Activated T-helper 2 cell treated with anti-CD3 and anti-CD28 coated beads, Interferon-gamma antibody, Interleukin-2, Interleukin-4, amounts not matched to agents 10 μg/mL and 5 μg/mL and 100 μg/mL, durations not matched to agents 14 hours and 24 hours and 36 hours (primary cell): ENCODE results near the gene USP47. TPM values are rescaled to one million over a fixed set of nuclear protein-coding genes. Genes with fewer than 3 reads are reported as not detected.

ENCODE experiments used
- DNase-seq: peaks from one replicate; pipeline ENCODE4 v3.0.0; 2021; ENCODE audit warnings: low spot score
- H3K27ac Mint-ChIP-seq: one replicate; pipeline ENCODE4 v1.8.0; 2021; ENCODE audit warnings: mixed read lengths
- H3K27me3 Mint-ChIP-seq: one replicate; pipeline ENCODE4 v1.8.0; 2021; ENCODE audit warnings: low read depth, mixed read lengths
- H3K36me3 Mint-ChIP-seq: one replicate; pipeline ENCODE4 v1.8.0; 2021; ENCODE audit warnings: low read depth, mixed read lengths
- H3K4me1 Mint-ChIP-seq: one replicate; pipeline ENCODE4 v1.8.0; 2021; ENCODE audit warnings: low read depth, mixed read lengths
- H3K4me3 Mint-ChIP-seq: one replicate; pipeline ENCODE4 v1.8.0; 2021; ENCODE audit warnings: low read depth, mild to moderate bottlenecking, moderate library complexity, mixed read lengths
- H3K9me3 Mint-ChIP-seq: one replicate; pipeline ENCODE4 v1.8.0; 2021; ENCODE audit warnings: mixed read lengths
- intact Hi-C: fragments of 100-400 bp; cut with micrococcal nuclease; formaldehyde crosslinking; loops from one replicate; pipeline ENCODE4 v1.15.1; 2023
- total RNA-seq: library from RNA; stranded (reverse); gene quantifications from 2 replicates; pipeline ENCODE4 v1.2.3, GENCODE V29; 2022

The USP47 gene
- total RNA-seq, 1 donor from 2014 or later = 55.8 TPM

DNA sequence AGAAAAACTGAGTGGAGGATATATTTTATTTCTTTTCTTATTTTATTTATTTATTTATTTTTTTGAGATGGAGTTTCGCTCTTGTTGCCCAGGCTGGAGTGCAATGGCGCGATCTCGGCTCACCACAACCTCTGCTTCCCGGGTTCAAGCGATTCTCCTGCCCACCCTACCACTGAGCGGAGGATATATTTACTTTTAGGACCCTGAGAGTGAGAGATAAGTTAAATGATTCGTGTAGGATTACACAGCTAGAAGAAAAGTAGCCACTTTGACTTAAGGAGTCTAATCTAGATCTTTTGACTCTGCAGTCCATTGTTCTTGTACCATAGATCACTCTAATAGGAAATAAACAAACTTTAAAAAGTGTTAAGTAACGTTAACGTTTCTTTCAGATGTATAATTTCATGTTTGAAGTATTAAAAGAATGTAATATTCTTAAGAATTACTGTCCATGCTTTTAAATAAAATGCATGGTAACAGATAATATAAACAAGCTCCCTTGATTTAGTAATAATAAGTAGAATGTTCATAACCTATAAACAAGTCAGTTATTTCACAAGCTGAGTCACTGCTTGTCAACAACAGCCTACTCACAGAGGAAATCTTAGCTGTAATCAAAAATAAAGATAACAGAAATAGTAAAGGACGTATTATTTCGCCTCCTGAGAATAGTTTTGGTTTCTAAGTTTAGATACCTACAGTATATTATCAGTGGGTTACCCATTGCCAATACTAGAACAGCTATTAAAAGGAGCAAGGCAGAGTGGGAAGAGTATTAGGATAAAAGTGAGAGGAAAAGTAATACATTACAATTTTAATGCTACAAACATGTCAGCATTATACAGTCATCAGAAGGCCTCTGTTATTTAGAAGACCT is 18.6 kb downstream of the USP47 start:
- no peaks in the 10 kb centered on the region for H3K27me3 Mint-ChIP-seq
- H3K27ac Mint-ChIP-seq = no peak overlapping the region
- H3K4me1 Mint-ChIP-seq = peaks cover 33% of the 10 kb centered on the region
- H3K9me3 Mint-ChIP-seq = no peaks in the 10 kb centered on the region
- peaks cover 3% of the 10 kb centered on the region for H3K36me3 Mint-ChIP-seq
- H3K4me3 Mint-ChIP-seq = no peak overlapping the region
- no peak for DNase-seq
- intact Hi-C loops = no loop called here

- H3K27me3 Mint-ChIP-seq = no peaks in the 10 kb centered on the region
- H3K4me3 Mint-ChIP-seq = no peak overlapping the region
- DNase-seq = no peak
- H3K4me1 Mint-ChIP-seq = peaks cover 38% of the 10 kb centered on the region
- H3K9me3 Mint-ChIP-seq = peaks cover 5% of the 10 kb centered on the region
- peaks cover 26% of the 10 kb centered on the region for H3K36me3 Mint-ChIP-seq
- intact Hi-C loops = no loop called here
- no peak overlapping the region for H3K27ac Mint-ChIP-seq
Observed at GRCh38 chr11:11862999-11863398, 21.2 kb downstream of the USP47 start.

- intact Hi-C loops = loop anchor here (2.0 kb wide), 1 partner anchor 20 kb away; no protein-coding TSS in a partner anchor
- DNase-seq = no peak
- Mint-ChIP-seq H3K27me3 (no peaks in the 10 kb centered on the region), H3K4me3 (no peak overlapping the region), H3K27ac (no peak overlapping the region), H3K4me1 (peaks cover 31% of the 10 kb centered on the region), H3K36me3 (peaks cover 31% of the 10 kb centered on the region), H3K9me3 (peaks cover 5% of the 10 kb centered on the region)
Observed at GRCh38 chr11:11864332-11864731, 22.6 kb downstream of the USP47 start.

- peaks cover 31% of the 10 kb centered on the region for H3K4me1 Mint-ChIP-seq
- no peaks in the 10 kb centered on the region for H3K27me3 Mint-ChIP-seq
- H3K36me3 Mint-ChIP-seq = peaks cover 31% of the 10 kb centered on the region
- intact Hi-C loops = loop anchor here (2.0 kb wide), 1 partner anchor 20 kb away; no protein-coding TSS in a partner anchor
- no peak overlapping the region for H3K4me3 Mint-ChIP-seq
- DNase-seq = no peak
- H3K9me3 Mint-ChIP-seq = peaks cover 5% of the 10 kb centered on the region
- no peak overlapping the region for H3K27ac Mint-ChIP-seq
Observed at GRCh38 chr11:11864803-11865202, 23.0 kb downstream of the USP47 start.

- intact Hi-C loops = loop anchor here (2.0 kb wide), 1 partner anchor 21 kb away; no protein-coding TSS in a partner anchor
- Mint-ChIP-seq H3K9me3 (peaks cover 5% of the 10 kb centered on the region), H3K36me3 (peaks cover 31% of the 10 kb centered on the region), H3K4me1 (peaks cover 30% of the 10 kb centered on the region), H3K27me3 (no peaks in the 10 kb centered on the region), H3K4me3 (no peak overlapping the region), H3K27ac (no peak overlapping the region)
- DNase-seq = no peak
Observed at GRCh38 chr11:11865449-11865848, 23.7 kb downstream of the USP47 start.

- Mint-ChIP-seq H3K4me1 (peaks cover 28% of the 10 kb centered on the region), H3K4me3 (no peak overlapping the region), H3K36me3 (peaks cover 31% of the 10 kb centered on the region), H3K27ac (no peak overlapping the region), H3K27me3 (no peaks in the 10 kb centered on the region), H3K9me3 (peaks cover 5% of the 10 kb centered on the region)
- intact Hi-C loops = no loop called here
- no peak for DNase-seq
Observed at GRCh38 chr11:11866203-11866602, 24.4 kb downstream of the USP47 start.

GRCh38 chr11:11867720-11868119 is 25.9 kb downstream of the USP47 start:
- H3K9me3 Mint-ChIP-seq = peaks cover 5% of the 10 kb centered on the region
- H3K4me3 Mint-ChIP-seq = no peak overlapping the region
- H3K4me1 Mint-ChIP-seq = peaks cover 34% of the 10 kb centered on the region
- no peak for DNase-seq
- intact Hi-C loops = no loop called here
- no peak overlapping the region for H3K27ac Mint-ChIP-seq
- peaks cover 31% of the 10 kb centered on the region for H3K36me3 Mint-ChIP-seq
- H3K27me3 Mint-ChIP-seq = no peaks in the 10 kb centered on the region

- Mint-ChIP-seq H3K4me1 (peaks cover 15% of the 10 kb centered on the region), H3K9me3 (peaks cover 4% of the 10 kb centered on the region), H3K27me3 (no peaks in the 10 kb centered on the region), H3K4me3 (no peak overlapping the region), H3K36me3 (peaks cover 19% of the 10 kb centered on the region), H3K27ac (no peak overlapping the region)
- DNase-seq = no peak
- intact Hi-C loops = no loop called here
Observed at GRCh38 chr11:11871991-11872401, 30.2 kb downstream of the USP47 start.

- Mint-ChIP-seq H3K9me3 (no peaks in the 10 kb centered on the region), H3K4me1 (peaks cover 18% of the 10 kb centered on the region), H3K36me3 (peaks cover 13% of the 10 kb centered on the region), H3K27me3 (no peaks in the 10 kb centered on the region), H3K4me3 (no peak overlapping the region), H3K27ac (no peak overlapping the region)
- DNase-seq = no peak
- intact Hi-C loops = no loop called here
Observed at GRCh38 chr11:11876458-11876857, 34.7 kb downstream of the USP47 start.

DNA sequence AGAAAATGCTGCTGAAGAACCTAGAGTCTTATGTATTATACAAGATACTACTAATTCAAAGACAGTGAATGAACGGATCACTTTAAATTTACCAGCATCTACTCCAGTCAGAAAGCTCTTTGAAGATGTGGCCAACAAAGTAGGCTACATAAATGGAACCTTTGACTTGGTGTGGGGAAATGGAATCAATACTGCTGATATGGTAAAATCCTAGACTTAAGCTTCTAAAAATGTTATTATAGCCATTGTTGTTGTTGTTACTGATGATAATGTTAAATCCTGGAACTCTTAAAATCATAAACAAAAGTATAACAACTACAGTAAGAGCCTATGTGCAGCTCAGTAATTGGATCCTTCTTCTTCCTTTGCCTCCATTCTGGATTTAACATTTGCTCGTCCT is 38.4 kb downstream of the USP47 start:
- H3K9me3 Mint-ChIP-seq = peaks cover 3% of the 10 kb centered on the region
- peaks cover 23% of the 10 kb centered on the region for H3K4me1 Mint-ChIP-seq
- intact Hi-C loops = loop anchor here (5.0 kb wide), 1 partner anchor 33 kb away; no protein-coding TSS in a partner anchor

GRCh38 chr11:11882539-11882938 is 40.8 kb downstream of the USP47 start:
- Mint-ChIP-seq H3K27ac (no peak overlapping the region), H3K4me1 (peaks cover 32% of the 10 kb centered on the region), H3K9me3 (peaks cover 11% of the 10 kb centered on the region), H3K27me3 (no peaks in the 10 kb centered on the region), H3K4me3 (no peak overlapping the region), H3K36me3 (peaks cover 52% of the 10 kb centered on the region)
- intact Hi-C loops = loop anchor here (5.0 kb wide), 1 partner anchor 35 kb away; no protein-coding TSS in a partner anchor
- DNase-seq = no peak

More for the DNA sequence above, 38.4 kb downstream of the USP47 start:
- Mint-ChIP-seq H3K36me3 (peaks cover 34% of the 10 kb centered on the region), H3K4me3 (no peak overlapping the region), H3K27me3 (no peaks in the 10 kb centered on the region), H3K27ac (no peak overlapping the region)
- DNase-seq = no peak

DNA sequence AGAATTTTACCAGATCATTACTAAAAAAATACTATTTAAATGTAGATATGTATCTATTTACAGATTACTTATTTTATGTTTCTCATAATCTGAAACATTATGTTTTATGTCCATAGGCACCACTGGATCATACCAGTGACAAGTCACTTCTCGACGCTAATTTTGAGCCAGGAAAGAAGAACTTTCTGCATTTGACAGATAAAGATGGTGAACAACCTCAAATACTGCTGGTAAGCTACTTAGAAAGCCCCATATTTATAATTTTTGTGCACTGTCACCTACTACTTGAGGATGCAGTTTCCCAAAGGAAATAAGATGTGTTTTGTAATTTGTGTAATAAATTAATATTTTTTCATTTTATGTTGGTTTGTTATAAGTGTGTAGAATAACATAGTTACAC is 42.6 kb downstream of the USP47 start:
- Mint-ChIP-seq H3K9me3 (peaks cover 14% of the 10 kb centered on the region), H3K4me1 (peaks cover 35% of the 10 kb centered on the region), H3K4me3 (no peak overlapping the region), H3K36me3 (peaks cover 65% of the 10 kb centered on the region), H3K27ac (no peak overlapping the region), H3K27me3 (no peaks in the 10 kb centered on the region)
- intact Hi-C loops = loop anchor here (5.0 kb wide), 1 partner anchor 37 kb away; no protein-coding TSS in a partner anchor
- no peak for DNase-seq
